Suppressor macrophage (primary cell): Measurements from ENCODE around the gene CELF2.
"Not testable (repeated sequence)": the region's sequence is repeated elsewhere in the genome, so short reads cannot be mapped to it uniquely, and the experiment has no call there.

Experiments used
- DNase-seq, 4 experiments: peaks; one replicate each; pipeline ENCODE4 v3.0.0-alpha.2; 2020 to 2022

The CELF2 gene

DNA sequence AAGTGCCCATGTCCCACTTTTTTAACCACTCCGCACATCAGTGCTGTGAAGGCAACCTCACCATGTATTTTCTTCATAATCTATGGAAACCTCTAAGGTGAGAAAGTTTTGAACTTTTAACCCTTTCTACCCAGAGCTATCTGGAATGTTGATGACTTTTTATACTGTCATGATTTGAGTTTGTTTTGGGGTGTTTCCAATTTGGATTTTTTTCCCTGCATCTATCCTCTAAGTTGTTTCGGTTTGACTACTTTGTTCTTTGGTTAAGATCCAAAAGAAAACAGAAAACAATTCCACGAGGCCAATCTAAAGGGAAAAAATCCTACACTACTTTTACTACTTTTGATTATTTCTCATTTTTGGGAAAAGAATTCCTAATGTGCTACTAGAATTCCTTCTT lies 314.1 kb downstream of the CELF2 start:
- DNase-seq = no peak

DNA sequence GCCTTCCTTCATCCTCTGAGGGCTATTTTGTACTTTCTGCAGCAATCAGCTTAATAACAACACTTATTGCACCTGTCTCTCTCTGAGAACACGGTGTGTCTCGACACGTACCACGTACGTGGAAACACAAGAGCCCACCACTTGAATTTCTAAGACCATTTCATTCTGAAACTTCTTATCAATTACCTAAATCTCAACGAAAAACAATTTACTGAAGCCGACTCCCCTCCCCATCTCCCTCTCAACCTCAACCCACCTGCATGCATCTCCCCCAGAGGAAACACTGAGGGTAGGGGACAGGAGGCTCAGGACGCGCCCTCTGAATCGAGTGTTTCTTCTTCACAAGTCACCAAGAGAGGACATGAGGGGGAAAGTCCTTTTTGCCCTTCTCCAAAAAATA lies 315.2 kb downstream of the CELF2 start:
- no peak for DNase-seq

DNA sequence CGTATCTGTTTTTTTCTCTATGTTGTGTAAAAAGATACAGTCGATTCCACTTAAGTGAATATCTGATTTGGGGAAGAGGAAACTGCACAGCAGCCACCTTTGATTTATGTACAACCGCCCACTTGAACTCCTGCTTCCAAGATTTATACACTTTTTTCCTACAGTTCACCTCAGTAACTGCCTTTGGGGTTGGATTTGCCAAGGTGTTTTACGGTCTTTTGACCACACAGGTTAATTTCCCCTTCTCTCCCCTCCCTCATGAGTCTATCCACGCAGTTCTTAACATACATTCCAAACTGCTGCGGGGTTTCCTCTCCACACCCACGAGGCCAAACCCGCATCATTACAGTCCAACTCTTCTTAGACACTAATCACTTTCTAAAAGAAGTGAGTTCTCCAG lies 316.8 kb downstream of the CELF2 start:
- no peak for DNase-seq

DNA sequence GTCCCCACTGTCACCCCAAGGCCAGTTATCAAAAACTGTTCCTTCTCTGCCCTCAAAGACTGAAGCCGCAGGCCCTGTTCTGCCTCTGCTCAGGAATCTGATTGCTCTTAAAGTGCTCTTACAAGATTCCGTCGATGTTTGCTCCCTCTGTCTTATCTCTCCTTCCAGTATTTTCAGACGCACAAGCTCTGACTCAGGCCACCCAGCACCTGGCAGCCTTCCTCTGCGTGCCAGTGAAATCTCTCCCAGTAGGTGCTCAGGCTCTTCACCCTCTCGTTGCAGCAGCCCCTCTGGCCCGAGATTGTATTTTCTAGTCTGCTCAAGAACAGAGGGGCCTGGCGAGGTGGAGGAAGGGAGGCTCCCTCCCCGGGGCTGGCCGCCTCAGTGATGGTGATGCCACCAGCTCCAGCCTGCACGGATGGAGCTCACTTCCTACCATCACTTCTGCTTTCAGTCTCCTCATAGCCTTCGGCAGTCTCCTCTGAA lies 317.5 kb downstream of the CELF2 start:
- peak; percentile 35 to 62 (median 58) for DNase-seq

DNA sequence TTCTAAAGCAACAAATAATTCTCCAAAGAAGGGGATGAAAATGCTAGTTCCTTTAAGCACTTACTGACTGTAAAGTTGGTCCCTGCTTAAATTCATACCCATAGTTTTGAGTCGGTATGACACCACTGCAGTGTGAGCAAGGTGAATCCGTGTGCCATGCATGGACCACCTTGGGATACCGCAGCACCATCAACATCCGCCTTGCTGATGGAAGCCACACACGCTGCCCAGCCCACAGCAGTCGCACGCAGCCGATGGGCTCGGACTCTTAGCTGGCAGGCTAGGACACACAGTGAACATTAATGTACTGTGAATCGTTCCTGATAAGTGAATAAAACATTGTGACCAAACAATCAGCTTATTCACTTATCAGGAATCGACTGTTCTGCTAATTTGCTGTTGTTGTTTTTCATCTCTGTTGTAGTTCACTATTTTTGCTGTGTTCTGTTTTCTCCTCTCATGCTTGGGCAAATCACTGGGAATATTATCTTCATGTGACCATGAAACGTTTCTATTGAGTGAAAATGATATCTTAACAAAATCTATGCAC lies 318.3 kb downstream of the CELF2 start:
- no peak for DNase-seq

DNA sequence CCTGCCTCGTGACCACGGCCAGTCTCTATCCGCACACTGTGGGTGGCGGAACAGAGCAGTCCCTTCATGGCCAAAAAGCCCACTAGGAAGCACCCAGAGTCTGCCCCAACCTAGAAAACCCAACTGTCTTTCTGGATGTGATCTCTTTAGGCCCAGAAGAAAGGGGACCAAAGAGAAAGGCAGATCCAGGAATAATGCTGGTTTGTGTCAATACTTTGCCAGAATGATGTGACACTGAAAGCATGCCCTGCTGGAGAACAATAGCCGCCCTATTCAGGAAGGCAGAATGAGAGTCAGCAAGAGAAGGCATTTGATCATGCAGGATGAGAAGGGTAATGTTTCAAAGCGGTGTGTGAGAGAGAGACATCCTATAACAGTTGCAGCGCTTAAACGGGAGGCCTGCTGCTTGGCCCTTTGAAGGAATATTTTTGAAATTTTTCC lies 319.1 kb downstream of the CELF2 start:
- no peak for DNase-seq

DNA sequence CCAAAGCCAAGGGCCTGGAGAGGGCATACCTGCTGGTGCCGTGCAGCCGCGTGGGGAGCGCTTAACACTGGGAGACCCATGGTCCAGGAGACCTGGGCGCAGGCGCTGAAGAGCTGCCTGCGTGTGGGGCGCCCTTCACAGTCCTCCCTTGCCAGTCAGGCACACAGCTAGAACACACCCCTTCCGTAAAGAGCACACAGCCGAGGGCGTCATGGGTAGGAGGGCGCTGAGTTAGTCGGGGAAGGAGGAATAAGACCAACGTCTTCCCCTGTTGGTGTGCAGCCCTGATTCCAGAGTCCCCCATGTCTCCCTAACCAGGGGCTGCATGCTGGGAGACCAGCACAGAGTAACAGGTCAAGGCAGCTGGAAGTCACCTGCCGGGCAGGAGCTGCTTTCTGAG lies 319.8 kb downstream of the CELF2 start:
- DNase-seq = peak in 2 of 4 experiments; percentile 16 to 39

DNA sequence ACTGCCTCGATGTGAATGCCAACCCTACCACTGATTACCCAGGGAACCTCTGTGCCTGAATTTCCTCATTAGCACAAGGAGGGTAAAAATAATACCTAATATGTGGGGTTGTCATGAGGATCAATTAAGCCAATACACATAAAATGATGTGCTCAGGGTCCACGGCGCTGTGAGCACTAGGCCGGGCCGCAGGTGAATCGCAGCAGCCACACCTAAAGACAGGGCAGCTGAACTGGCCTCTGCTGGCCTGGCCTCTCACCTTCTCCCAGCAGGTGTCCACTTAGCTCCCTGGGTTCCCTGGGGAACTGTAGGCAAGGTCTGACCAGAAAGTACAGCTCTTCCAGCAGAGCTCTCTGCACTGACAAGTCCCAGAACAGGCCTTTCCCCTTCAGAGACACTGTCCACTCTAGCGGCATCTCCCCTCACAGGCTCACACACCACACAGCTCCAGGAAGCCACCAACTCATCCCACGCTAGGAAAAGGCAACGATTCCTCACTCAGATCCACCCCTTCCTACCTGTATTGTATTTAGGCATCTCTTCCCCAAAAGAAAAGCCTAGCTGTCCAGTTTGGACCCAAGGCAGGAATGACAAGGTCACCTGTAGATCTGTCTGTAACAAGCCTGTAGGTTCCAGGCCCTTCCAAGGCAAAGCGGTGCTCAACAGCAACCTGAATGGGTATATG lies 320.6 kb downstream of the CELF2 start:
- DNase-seq = no peak

DNA sequence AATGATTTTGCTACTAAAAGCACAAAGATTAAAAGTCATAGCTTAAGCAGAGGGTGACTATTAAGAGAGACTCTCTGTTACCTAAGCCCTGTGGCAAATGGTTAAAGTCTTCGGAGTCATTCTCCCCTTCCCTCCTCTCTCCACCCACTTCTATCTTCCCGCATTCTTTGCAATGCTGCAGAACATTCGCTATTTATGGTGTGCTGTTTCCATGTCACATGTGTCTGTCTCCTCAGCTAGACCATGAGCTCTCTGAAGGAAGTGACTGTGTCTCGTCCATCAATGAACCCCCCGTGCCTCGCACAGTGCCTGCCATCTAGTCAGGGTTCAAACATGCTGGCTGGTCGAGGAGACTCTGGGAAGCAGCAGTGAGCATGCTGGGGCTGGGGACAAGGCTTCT lies 321.3 kb downstream of the CELF2 start:
- DNase-seq = no peak

DNA sequence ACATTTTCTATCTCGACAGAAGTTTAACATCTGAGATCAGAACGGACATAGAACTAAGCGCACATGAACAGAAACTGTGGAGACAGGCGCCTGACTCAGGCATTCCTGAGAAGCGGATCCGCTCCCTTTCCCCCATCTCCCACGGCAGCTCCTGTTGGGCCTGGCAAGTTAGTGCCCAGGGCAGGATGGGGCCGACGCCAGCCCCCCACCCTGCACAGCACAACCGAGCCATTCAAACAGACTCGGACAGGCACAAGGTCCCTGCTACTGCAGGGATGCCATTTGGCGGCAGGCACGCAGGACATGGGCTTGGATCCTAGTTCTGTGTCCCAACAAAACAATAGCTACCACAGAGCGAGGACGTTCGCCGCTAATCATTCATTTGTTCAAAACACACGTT lies 322.0 kb downstream of the CELF2 start:
- no peak for DNase-seq

DNA sequence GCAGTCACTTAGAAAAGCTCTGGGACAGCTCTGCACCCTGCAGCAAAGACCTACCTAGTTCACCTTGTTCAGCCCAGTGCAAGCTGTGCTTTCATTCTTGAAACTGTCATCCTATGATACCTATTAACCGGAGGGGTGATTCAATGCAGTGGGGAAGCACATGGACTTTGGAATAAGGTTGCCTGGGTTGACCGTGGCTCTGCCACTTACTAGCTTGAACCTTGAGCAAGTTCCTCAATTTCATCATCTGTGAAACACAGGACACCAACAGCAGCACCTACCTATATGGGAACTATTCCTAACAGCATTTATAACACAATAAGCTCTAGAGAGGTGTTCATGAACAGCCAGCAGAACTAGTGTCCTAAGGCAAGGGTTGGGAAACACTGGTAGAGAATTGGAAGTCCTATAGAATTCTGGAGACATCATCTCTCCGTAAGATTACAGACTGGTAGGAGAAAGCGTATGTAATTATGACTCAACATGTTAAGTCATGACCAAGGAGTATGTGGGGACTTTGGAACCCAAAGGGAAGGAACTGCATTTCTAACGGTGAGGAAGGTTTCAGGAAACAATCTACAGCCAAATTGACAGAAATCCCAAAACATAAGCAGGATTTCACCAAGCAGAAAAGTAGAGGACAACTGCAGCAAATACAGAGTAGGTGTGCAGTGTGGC lies 323.8 kb downstream of the CELF2 start:
- DNase-seq = peak in 3 of 4 experiments; percentile 32 to 45 (median 32)

DNA sequence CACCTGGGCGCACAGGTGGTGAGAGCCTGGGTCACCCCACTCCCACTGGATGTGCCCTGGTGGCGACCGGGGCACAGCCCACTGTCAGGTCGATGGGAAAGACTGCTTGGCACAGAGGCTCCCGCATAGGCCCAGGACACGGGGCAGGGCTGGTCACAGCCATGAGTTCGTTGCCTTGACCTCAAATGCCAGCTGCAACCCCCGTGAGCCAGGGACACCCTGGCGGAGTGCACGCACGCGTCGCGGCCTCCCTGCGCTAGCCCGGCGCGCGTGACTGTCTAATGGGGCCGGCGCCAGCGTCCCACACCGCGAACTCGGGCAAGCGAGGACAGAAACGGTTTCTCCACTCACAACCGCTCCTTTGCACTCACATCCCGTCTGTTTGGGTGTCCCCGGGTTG lies 326.4 kb downstream of the CELF2 start:
- no peak for DNase-seq

DNA sequence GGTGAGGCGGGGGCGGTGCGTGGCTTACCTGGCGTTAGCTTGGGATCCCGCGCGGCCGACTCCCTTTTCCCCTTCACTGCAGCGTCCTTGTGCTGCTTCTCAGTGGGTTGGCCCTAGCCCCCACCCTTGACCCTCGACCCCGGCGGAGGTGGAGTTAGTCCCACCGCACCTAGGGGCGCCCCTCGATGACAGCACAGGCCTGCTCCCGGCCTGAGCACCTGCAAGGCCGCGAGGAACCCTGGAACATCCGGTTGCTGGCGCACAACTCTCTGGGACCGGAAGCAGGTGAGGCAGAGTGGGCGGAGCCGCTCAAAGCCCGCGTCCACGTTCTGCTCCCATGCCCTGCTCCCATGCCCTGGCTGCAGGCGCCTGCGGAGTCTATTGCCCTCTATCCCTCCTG lies 326.9 kb downstream of the CELF2 start:
- no peak for DNase-seq

DNA sequence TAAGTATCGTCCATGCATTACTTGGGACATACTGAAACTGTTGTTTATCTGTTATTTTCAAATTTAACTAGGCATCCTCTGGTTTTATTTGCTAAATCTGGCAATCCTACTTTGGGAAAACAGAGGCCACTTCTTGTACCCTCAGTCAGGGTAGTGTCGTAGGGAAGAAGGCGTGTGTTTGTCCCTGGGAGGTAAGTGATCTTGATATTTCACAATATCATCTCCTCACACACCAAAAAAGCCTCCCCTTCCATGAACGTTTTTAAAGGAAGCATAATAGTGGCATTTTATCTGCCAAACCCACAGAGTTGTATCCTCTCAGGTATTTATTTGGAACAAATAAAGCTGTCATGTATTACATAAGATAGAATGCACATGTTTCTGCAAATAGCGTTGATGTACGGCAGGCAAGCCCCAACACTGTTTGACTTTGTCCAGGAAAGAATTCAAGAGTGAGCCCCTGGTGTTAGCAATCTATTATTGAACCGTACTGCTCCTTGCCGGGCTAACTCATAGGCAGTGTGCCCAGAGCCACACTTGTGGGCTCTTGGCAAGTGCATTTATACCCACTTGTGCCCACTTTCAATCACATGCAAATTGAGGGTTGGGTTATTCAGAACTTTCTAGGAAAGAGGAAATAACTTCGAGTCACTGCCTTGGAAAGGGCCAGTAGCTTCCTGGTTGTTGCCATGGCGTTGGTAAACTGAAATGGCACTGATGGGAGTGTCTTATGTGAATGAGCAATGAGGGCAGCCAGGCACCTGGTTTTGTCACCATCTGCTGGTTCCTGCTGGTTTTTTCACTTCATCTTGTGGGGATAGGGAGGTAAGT lies 327.8 kb downstream of the CELF2 start:
- peak; percentile 70 to 87 (median 74) for DNase-seq

DNA sequence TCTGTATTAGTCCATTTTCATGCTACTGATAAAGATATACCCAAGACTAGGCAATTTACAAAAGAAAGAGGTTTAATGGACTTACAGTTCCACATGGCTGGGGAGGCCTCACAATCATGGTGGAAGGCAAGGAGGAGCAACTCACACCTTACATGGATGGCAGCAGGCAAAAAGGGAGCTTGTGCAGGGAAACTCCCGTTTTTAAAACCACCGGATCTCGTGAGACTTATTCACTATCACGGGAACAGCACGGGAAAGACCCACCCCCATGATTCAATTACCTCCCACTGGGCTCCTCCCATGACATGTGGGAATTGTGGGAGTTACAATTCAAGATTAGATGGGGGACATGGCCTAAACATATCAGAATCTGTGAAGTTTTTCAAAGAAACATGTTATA lies 329.9 kb downstream of the CELF2 start:
- DNase-seq = not testable (repeated sequence)

DNA sequence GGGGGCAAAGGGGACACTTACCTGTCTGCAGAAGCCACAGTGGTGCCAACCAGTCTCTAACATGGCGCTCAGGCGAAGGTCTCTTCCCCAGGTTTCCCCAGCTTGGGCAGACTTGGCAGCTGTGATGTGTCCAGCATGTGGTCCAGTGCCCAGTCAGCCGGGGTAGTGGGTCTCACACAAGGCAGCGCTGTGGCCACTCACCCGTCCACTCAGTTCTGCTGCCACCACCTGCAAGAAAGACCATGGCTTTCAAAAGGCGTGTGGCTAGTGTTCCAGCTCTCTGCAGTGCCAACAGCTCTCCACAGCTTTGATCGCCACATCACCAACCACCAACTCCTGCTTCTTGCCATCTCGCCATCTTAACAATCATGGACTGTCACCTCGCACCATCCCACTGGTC lies 334.1 kb downstream of the CELF2 start:
- DNase-seq = no peak

DNA sequence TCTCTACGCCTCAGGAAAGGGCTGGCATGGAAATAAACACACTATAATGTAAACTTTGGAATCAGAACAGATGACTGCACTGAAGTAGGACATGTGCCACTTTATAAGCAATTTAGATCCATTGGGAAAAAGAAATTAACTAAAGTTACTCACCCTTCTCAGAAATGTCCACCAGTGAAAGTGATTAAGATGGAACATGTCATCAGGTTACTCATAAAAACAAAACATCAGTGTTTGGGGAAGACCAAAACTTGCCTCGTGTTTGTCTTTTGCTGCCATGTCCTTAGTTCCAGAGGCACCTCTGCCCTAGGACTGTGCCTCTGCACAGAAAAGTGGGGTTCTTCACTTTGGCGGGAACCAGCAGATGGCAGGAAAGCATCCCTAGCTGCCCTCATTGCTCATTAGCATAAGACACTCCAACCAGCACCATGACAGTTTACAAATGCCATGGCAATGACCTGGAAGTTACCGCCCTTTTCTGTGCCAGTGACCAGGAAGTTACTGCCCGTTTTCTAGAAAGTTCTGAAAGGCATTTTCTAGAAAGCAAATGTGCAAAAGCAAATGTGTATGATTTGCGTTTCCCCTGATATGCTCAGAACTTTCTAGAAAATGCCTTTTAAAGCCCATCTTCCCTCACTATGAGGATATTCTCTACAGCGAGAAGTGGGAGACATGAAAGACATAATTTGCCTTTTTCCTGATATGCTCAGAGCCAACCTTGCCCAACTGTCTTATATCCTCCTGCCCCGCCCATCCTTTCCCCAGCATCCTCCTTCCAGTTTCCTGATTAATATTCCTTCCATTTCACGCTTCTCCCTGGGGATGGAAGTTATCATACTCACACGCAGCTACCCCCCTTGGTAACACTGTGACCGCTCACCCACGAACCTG lies 335.6 kb downstream of the CELF2 start:
- no peak for DNase-seq

DNA sequence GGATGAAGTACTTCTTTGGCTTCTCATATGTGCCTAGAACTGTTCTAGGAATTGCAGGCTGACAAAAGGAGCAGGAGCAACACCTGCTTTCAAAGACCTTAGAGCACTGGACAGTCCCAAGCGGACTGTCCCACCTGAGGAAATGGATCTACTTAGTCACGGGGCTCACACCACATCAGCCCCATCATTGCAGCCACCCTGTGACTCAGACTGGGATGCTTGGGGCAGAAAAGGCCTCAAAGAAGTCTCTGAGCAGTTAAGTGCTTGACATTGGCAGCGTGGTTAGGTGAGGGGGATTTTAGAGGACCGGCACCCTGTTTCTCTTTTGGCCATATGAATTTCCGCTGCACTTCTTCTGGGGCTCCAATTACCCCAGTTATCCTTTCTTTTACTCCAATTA lies 337.2 kb downstream of the CELF2 start:
- DNase-seq = no peak

DNA sequence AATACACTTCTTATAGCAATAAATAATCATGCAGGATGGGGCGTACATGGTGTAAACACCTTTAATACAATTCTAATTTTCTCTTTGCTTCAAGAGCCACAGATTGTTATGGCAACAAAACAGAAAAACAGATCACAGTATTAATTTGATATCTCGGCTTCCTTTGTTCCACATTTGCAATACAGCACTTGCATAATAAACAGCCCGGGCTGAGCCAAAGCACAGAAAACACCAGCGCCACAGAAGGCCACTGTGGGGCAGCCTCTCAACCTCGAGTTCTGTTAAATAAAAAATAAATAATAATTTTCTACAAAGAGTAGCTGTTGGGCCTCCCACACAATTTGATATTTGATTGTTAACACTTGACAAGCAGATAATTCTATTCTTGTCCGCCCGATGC lies 337.9 kb downstream of the CELF2 start:
- no peak for DNase-seq

DNA sequence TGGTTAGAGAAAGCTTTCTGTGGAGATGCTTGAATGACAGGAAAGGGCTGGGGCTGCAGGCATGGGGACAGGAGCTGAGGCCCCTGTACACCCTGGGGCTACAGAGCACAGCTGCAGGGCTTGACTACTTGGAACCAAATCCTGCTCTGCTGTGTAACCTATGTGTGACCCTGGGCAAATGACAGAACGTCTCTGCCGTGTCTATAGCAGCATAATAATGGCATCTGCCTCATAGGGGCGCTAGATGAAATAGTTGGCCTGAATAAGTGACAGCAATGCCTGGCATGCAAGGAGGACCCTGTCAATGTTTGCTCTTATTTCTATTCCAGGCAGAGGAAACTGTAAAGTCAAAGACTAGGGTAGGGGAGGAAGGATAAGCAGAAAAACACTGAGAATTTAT lies 339.8 kb downstream of the CELF2 start:
- DNase-seq = no peak

DNA sequence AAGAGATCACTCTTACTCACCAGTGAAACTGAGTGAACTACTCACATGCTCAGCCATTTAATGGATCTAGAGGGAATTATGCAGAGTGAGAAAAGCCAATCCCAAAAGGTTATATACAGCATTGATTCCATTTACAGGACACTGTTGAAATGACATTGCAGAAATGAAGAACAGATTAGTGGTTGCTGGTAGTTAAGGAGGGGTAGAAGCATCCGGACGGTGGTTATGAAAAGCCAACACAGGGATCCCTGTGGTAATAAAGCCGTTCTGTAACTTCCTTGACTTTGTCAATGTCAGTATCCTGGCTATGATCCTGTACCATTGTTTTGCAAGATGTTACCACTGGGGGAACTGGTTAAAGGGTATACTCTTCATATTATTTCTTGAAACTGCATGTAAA lies 340.3 kb downstream of the CELF2 start:
- no peak for DNase-seq
